ENCODE results near the gene TMEM87B. TPM values are rescaled to one million over a fixed set of nuclear protein-coding genes. Genes with fewer than 3 reads are reported as not detected.
A peak's percentile ranks its signal among the peaks of the same experiment; 100 is the strongest.

Gene TMEM87B
- total and polyA plus RNA-seq, 4 donors: 11.2 to 26.4 (median 18.1) TPM

GRCh38 chr2:112074506-112074905, 19.4 kb downstream of the TMEM87B start:
- Histone ChIP-seq H3K4me1 (ENCODE audit: control insufficient read depth in 5 of 5, insufficient read depth in 5 of 5, low read length in 5 of 5) (peaks cover 0 to 2% (median 0%) of the 10 kb centered on the region in 5 donors), H3K27ac (ENCODE audit: low read depth in 1 of 2, low read length in 1 of 2) (no peak overlapping the region), H3K36me3 (ENCODE audit: control insufficient read depth in 4 of 4, insufficient read depth in 4 of 4, low read length in 4 of 4) (peaks cover 2 to 19% (median 12%) of the 10 kb centered on the region in 4 donors), H3K4me3 (no peak overlapping the region), H3K9me3 (ENCODE audit: control insufficient read depth in 4 of 4, insufficient read depth in 3 of 4, low read length in 3 of 4) (no peaks in the 10 kb centered on the region), H3K9ac (ENCODE audit: insufficient read depth in 1 of 2, low read length in 2 of 2) (no peak overlapping the region), H3K27me3 (ENCODE audit: control insufficient read depth in 3 of 3, insufficient read depth in 3 of 3, low read length in 2 of 3) (no peaks in the 10 kb centered on the region)
- ATAC-seq (ENCODE audit: insufficient read depth, low FRiP score) (no peak), DNase-seq (no peak)
- 95 to 97% methylated on average over 1 of the region's 1 CpG for WGBS, 2 donors
- TF ChIP-seq, protein P1, sequence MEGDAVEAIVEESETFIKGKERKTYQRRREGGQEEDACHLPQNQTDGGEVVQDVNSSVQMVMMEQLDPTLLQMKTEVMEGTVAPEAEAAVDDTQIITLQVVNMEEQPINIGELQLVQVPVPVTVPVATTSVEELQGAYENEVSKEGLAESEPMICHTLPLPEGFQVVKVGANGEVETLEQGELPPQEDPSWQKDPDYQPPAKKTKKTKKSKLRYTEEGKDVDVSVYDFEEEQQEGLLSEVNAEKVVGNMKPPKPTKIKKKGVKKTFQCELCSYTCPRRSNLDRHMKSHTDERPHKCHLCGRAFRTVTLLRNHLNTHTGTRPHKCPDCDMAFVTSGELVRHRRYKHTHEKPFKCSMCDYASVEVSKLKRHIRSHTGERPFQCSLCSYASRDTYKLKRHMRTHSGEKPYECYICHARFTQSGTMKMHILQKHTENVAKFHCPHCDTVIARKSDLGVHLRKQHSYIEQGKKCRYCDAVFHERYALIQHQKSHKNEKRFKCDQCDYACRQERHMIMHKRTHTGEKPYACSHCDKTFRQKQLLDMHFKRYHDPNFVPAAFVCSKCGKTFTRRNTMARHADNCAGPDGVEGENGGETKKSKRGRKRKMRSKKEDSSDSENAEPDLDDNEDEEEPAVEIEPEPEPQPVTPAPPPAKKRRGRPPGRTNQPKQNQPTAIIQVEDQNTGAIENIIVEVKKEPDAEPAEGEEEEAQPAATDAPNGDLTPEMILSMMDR (IDR thresholded peaks at IDR 0.05; ENCODE audit: control extremely low read depth, extremely low read depth): no peak

GRCh38 chr2:112075490-112076260, 20.6 kb downstream of the TMEM87B start:
- TF ChIP-seq, protein P1 (IDR thresholded peaks at IDR 0.05; ENCODE audit: control extremely low read depth, extremely low read depth): no peak
- ATAC-seq (ENCODE audit: insufficient read depth, low FRiP score) (no peak), DNase-seq (no peak)
- Histone ChIP-seq H3K27me3 (ENCODE audit: control insufficient read depth in 3 of 3, insufficient read depth in 3 of 3, low read length in 2 of 3) (no peaks in the 10 kb centered on the region), H3K27ac (ENCODE audit: low read depth in 1 of 2, low read length in 1 of 2) (peak overlapping the region in 1 of 2 donors; percentile 72), H3K4me1 (ENCODE audit: control insufficient read depth in 5 of 5, insufficient read depth in 5 of 5, low read length in 5 of 5) (peaks cover 0 to 2% (median 0%) of the 10 kb centered on the region in 5 donors), H3K4me3 (no peak overlapping the region), H3K9ac (ENCODE audit: insufficient read depth in 1 of 2, low read length in 2 of 2) (no peak overlapping the region), H3K36me3 (ENCODE audit: control insufficient read depth in 4 of 4, insufficient read depth in 4 of 4, low read length in 4 of 4) (peaks cover 2 to 19% (median 11%) of the 10 kb centered on the region in 4 donors), H3K9me3 (ENCODE audit: control insufficient read depth in 4 of 4, insufficient read depth in 3 of 4, low read length in 3 of 4) (no peaks in the 10 kb centered on the region)
- WGBS, 2 donors: 60 to 70% methylated on average over 8 of the region's 8 CpGs

DNA sequence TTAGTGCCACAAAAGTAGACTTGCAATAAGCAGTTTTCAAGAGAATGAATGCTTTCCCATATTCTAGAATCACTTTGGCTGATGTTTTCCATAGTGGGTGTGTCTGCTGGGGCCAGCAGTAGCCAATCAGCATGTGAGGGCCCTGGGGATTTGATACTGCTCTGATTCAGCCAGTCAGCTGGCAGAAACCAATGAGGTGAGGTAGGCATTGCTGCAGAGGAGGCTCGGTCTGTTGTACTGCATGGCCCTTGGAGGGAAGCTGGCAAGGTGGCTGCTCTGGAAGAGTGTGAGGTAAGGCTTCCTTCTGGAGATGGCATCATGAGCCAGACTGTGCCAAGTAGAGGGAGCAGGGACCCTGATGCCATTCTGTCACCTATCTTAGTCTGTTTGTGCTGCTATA, 22.7 kb downstream of the TMEM87B start:
- H3K4me1 ChIP-seq (ENCODE audit: control insufficient read depth in 5 of 5, insufficient read depth in 5 of 5, low read length in 5 of 5): peaks cover 0 to 14% (median 2%) of the 10 kb centered on the region in 5 donors
- WGBS, 2 donors: 84 to 100% methylated on average over 1 of the region's 1 CpG
- H3K36me3 ChIP-seq (ENCODE audit: control insufficient read depth in 4 of 4, insufficient read depth in 4 of 4, low read length in 4 of 4): peaks cover 7 to 25% (median 13%) of the 10 kb centered on the region in 4 donors
- DNase-seq (no peak), ATAC-seq (ENCODE audit: insufficient read depth, low FRiP score) (no peak)
- no peak overlapping the region for H3K27ac ChIP-seq (ENCODE audit: low read depth in 1 of 2, low read length in 1 of 2)
- H3K4me3 ChIP-seq: no peak overlapping the region
- no peaks in the 10 kb centered on the region for H3K9me3 ChIP-seq (ENCODE audit: control insufficient read depth in 4 of 4, insufficient read depth in 3 of 4, low read length in 3 of 4)
- no peak overlapping the region for H3K9ac ChIP-seq (ENCODE audit: insufficient read depth in 1 of 2, low read length in 2 of 2)
- TF ChIP-seq, protein P1 (IDR thresholded peaks at IDR 0.05; ENCODE audit: control extremely low read depth, extremely low read depth): no peak
- H3K27me3 ChIP-seq (ENCODE audit: control insufficient read depth in 3 of 3, insufficient read depth in 3 of 3, low read length in 2 of 3): no peaks in the 10 kb centered on the region
